ENCODE data around the gene ZNF830. TPM values are rescaled to one million over a fixed set of nuclear protein-coding genes. Genes with fewer than 3 reads are reported as not detected.
A peak's percentile ranks its signal among the peaks of the same experiment; 100 is the strongest.
"Not testable (repeated sequence)": the region's sequence is repeated elsewhere in the genome, so short reads cannot be mapped to it uniquely, and the experiment has no call there.

ZNF830 gene, protein sequence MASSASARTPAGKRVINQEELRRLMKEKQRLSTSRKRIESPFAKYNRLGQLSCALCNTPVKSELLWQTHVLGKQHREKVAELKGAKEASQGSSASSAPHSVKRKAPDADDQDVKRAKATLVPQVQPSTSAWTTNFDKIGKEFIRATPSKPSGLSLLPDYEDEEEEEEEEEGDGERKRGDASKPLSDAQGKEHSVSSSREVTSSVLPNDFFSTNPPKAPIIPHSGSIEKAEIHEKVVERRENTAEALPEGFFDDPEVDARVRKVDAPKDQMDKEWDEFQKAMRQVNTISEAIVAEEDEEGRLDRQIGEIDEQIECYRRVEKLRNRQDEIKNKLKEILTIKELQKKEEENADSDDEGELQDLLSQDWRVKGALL
- 10 to 100 TPM in 5 of 6 donors, 1 to 10 TPM in 1; 4.5 to 32.8 (median 28.0) TPM for polyA plus RNA-seq (ENCODE audit: low read depth in 6 of 6)

DNA sequence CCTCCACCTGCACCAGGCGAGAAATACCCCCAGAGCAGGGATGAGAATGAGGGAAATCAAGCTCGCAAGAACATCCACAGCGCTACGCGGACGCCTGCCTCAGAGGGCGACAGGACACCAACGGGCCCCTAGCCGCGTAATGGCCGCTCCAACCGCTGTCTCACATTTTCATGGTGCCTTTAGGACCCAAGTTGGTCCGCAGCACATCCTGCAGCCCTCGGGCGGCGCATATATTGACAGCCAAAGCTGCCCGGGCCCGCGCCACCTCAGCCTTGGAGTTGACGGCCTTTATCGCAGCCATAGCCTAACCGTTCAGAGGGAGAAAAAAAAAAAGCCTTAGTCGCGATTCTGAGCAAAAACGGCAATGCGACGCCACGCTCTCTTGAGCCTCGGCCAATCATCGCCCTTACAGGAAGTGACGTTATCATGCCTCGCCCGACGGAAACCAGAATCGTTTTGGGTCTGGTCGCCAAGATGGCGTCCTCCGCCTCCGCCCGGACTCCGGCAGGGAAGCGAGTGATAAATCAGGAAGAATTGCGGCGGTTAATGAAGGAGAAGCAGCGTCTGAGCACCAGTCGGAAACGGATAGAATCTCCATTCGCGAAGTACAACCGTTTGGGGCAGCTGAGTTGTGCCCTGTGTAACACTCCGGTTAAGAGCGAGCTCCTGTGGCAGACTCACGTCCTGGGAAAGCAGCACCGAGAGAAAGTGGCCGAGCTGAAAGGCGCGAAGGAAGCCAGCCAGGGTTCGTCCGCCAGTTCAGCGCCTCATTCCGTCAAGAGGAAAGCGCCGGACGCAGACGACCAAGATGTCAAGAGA is at the start of gene ZNF830, which contains the start of gene CCT6B:
Gene ZNF830, plus strand, starts transcription at position 448 of the 819 bp plus-strand sequence. Its CDS starts 27 bp downstream, at position 475.
Gene CCT6B, minus strand, starts transcription at position 368 of the 819 bp plus-strand sequence. Its CDS starts 67 bp downstream, at position 301.
- H3K27me3 Mint-ChIP-seq, result peaks cover 0 to 21% (median 4%) of the 10 kb centered on the region in 3 donors
- peaks cover 28 to 30% (median 30%) of the 10 kb centered on the region in 3 donors for H3K4me1 Mint-ChIP-seq

DNA sequence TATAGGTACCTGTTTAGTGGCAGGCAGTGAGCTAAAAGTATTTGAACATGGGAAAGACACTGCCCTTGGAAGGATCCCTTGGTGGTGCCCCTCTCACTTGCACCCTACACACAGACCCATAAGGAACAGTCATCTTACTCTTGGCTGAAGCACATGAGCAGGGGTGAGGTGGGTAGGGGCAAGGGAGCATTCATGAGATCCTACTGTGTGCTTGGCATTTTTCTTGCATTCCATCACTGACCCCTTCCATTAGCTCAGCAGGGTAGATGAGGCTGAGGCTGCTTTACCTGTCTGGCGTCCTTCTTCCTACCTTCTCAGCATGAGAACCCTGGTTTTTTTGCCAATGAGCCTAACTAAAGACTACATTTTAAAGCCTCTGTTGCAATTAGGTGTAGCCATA is 48.3 kb upstream of the ZNF830 start:
- ATAC-seq (ENCODE audit: low read depth in 2 of 2), result no peak

More for the DNA sequence above, at the start of gene ZNF830, which contains the start of gene CCT6B:
- Mint-ChIP-seq H3K9me3 (peaks cover 0 to 9% (median 0%) of the 10 kb centered on the region in 7 donors), H3K27ac (peak within 1 kb of the TSS; percentile 98 to 100 (median 100)), H3K36me3 (peaks cover 17 to 24% of the 10 kb centered on the region in 2 donors), H3K4me3 (peak within 1 kb of the TSS; percentile 96 to 100 (median 100))
- DNase-seq (peak; percentile 90), ATAC-seq (ENCODE audit: low read depth in 2 of 2) (peak; percentile 93 to 95)

DNA sequence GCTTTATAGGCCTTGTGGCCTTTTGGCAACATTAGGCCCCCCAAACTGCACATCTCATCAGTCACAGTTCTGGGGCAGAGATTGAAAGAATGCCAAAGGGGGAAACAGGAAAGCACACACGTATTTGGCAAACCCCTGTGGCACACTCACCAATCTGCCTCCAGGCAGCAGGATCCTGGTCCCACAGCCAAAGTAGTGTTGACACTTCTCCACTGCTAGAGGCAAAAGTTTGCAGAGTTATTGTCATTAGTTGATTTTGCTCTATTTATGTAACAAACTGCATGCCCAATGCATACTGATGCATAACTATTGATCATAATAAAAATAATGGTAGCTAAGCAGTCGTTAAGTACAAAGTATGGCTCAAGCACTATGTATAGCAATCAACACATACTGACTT is 45.2 kb upstream of the ZNF830 start:
- Mint-ChIP-seq H3K27me3 (peaks cover 1 to 9% (median 3%) of the 10 kb centered on the region in 3 donors), H3K9me3 (no peaks in the 10 kb centered on the region), H3K4me1 (peaks cover 0 to 13% (median 7%) of the 10 kb centered on the region in 3 donors), H3K36me3 (peaks cover 0 to 5% of the 10 kb centered on the region in 2 donors), H3K27ac (no peak overlapping the region), H3K4me3 (no peak overlapping the region)
- DNase-seq, result no peak
- ATAC-seq (ENCODE audit: low read depth in 2 of 2), result no peak

More for the DNA sequence above, 48.3 kb upstream of the ZNF830 start:
- H3K4me1 Mint-ChIP-seq, result peaks cover 5 to 13% (median 7%) of the 10 kb centered on the region in 3 donors
- H3K4me3 Mint-ChIP-seq, result no peak overlapping the region
- no peaks in the 10 kb centered on the region for H3K9me3 Mint-ChIP-seq
- H3K27me3 Mint-ChIP-seq, result peaks cover 0 to 23% (median 17%) of the 10 kb centered on the region in 3 donors
- no peak overlapping the region for H3K27ac Mint-ChIP-seq
- no peak for DNase-seq
- H3K36me3 Mint-ChIP-seq, result peaks cover 0 to 5% of the 10 kb centered on the region in 2 donors

DNA sequence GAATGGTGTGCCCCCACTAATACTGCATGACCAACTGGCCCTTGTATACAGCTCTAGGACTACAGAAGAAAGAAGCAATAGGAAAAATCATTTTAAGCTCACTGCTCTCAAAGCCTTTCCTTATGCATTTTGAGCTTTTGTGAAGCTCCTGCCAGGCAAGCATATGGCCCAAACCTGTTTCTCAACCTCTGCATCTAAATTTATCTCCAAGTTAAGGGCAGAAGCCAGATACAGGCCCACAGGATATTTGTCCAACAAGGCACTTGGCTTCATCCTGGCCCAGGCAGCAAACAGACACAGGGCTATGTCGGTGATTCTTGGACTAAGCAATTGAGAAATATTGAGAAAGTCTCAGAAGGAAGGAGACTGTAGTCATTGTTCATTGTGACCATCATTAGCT is 44.0 kb upstream of the ZNF830 start:
- peaks cover 0 to 5% of the 10 kb centered on the region in 2 donors for H3K36me3 Mint-ChIP-seq
- H3K27ac Mint-ChIP-seq, result no peak overlapping the region
- no peaks in the 10 kb centered on the region for H3K9me3 Mint-ChIP-seq
- peaks cover 0 to 8% (median 3%) of the 10 kb centered on the region in 3 donors for H3K27me3 Mint-ChIP-seq
- DNase-seq, result no peak
- H3K4me3 Mint-ChIP-seq, result no peak overlapping the region
- no peak for ATAC-seq (ENCODE audit: low read depth in 2 of 2)
- H3K4me1 Mint-ChIP-seq, result peaks cover 0 to 13% (median 7%) of the 10 kb centered on the region in 3 donors

DNA sequence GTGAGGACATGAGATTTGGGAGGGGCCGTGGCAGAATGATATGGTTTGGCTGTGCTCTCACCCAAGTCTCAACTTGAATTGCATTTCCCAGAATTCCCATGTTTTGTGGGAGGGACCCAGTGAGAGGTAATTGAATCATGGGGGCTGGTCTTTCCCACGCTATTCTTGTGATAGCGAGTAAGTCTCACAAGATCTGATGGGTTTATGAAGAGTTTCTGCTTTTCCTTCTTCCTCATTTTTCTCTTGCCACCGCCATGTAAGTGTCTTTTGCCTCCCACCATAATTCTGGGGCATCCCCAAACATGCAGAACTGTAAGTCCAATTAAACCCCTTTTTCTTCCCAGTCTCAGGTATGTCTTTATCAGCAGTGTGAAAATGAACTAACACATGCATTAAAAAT is 40.7 kb upstream of the ZNF830 start:
- DNase-seq, result no peak
- no peaks in the 10 kb centered on the region for H3K36me3 Mint-ChIP-seq
- H3K4me3 Mint-ChIP-seq, result no peak overlapping the region
- no peak for ATAC-seq (ENCODE audit: low read depth in 2 of 2)
- H3K27ac Mint-ChIP-seq, result no peak overlapping the region
- H3K4me1 Mint-ChIP-seq, result no peaks in the 10 kb centered on the region
- peaks cover 0 to 8% (median 3%) of the 10 kb centered on the region in 3 donors for H3K27me3 Mint-ChIP-seq
- no peaks in the 10 kb centered on the region for H3K9me3 Mint-ChIP-seq

DNA sequence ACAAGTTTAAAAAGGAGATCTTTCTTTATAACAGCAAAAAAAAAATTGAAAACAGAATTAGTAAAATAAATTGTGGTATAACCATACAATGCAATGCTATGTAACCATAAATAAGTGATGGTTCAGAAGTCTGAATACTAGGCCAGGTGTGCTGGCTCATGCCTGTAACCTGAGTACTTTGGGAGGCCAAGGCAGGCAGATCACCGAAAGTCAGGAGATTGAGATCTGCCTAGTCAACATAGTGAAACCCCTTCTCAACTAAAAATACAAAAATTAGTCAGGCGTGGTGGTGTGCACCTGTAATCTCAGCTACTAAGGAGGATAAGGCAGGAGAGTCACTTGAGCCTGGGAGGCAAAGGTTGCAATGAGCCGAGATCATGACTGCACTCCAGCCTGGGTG is 34.7 kb upstream of the ZNF830 start:
- Mint-ChIP-seq H3K27me3 (no peaks in the 10 kb centered on the region), H3K4me1 (no peaks in the 10 kb centered on the region), H3K27ac (no peak overlapping the region), H3K9me3 (no peaks in the 10 kb centered on the region), H3K36me3 (peaks cover 0 to 8% of the 10 kb centered on the region in 2 donors), H3K4me3 (no peak overlapping the region)
- DNase-seq, result no peak
- ATAC-seq (ENCODE audit: low read depth in 2 of 2), result no peak

DNA sequence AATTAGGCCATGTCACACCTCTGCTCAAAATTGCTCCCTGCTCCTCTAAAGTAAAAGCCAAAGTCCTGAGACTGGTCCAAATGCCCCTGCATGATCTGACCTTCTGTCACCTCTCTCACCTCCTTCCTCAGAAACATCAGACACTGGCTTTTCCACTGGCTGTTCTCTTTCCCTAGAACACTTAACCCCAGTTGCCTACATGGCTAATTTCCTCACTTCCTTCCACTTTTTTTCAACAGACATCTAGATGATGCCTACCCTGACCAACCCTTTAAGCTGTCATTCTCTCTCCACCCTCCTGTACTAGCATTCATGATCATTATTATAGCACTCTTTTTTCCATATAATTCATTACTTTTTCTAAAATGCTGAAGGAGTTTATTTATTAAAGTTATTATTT is 31.1 kb upstream of the ZNF830 start:
- Mint-ChIP-seq H3K27ac (no peak overlapping the region), H3K9me3 (no peaks in the 10 kb centered on the region), H3K4me1 (no peaks in the 10 kb centered on the region), H3K27me3 (no peaks in the 10 kb centered on the region), H3K4me3 (peak overlapping the region in 1 of 8 donors; percentile 30), H3K36me3 (peaks cover 0 to 8% of the 10 kb centered on the region in 2 donors)
- ATAC-seq (ENCODE audit: low read depth in 2 of 2), result no peak
- no peak for DNase-seq

DNA sequence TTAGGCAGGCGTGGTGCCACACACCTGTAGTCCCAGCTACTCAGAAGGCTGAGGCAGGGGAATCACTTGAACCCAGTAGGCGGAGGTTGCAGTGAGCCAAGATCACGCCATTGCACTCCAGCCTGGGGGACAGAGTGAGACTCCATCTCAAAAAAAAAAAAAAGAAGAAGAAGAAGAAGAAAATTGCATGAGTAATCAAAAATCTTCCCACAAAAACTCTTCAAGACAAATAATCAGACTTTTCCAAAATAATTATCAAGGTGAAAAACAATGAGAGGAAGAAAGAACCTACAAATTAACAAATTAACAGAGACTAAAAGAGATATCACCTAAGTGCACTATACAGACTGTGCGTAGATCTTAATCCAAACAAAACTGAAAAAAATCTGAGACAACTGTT is 10.6 kb upstream of the ZNF830 start:
- H3K9me3 Mint-ChIP-seq; ATAC-seq (ENCODE audit: low read depth in 2 of 2); H3K4me1 Mint-ChIP-seq; H3K4me3 Mint-ChIP-seq; DNase-seq; H3K36me3 Mint-ChIP-seq; H3K27ac Mint-ChIP-seq: not testable (repeated sequence)
- H3K27me3 Mint-ChIP-seq, result peaks cover 0 to 14% (median 6%) of the 10 kb centered on the region in 3 donors

DNA sequence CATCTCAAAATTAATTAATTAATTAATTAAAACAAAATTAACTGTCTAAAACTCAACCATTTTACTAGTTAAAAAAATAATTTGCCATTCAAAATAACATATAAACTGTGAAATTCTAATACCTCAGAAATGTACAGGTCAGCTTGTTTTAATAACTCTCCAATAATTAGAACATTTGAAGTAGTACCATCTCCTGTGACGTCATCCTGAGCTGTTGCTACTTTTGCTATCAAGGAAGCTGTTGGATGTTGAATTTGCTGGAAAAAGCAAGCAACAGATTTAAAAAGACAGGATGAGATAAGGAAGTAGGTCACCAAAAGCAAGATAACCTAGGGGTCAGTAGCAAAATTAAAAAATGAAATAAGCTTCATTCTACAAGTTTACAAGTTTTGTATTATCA is 2.9 kb upstream of the ZNF830 start:
- peaks cover 0 to 9% (median 0%) of the 10 kb centered on the region in 7 donors for H3K9me3 Mint-ChIP-seq
- DNase-seq (no peak), ATAC-seq (ENCODE audit: low read depth in 2 of 2) (no peak)
- H3K27me3 Mint-ChIP-seq, result peaks cover 0 to 27% (median 6%) of the 10 kb centered on the region in 3 donors
- H3K4me1 Mint-ChIP-seq, result peaks cover 23 to 27% (median 24%) of the 10 kb centered on the region in 3 donors
- no peak overlapping the region for H3K27ac Mint-ChIP-seq
- H3K36me3 Mint-ChIP-seq, result peaks cover 7 to 16% of the 10 kb centered on the region in 2 donors
- peak overlapping the region in 1 of 8 donors; percentile 36 for H3K4me3 Mint-ChIP-seq

DNA sequence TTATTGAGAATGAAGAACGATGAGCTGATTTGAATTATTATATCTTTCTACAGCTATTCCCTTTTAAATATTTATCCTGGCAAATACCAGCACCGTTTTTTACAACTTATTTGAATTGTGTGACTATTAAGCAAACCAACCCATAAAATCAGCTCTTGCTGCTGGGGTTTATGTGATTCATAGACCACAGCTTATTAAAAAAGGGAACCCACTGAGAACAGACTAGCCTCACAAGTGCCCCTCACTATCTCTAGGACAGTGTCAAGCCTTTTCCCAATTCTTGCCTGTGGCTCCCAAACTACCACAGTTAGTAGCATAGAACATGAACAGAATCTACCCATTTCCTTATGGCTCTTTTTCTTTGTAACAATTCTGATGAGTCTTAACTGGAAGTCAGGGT is 12.8 kb downstream of the ZNF830 start:
- H3K27ac Mint-ChIP-seq, result no peak overlapping the region
- H3K9me3 Mint-ChIP-seq, result no peaks in the 10 kb centered on the region
- no peaks in the 10 kb centered on the region for H3K4me1 Mint-ChIP-seq
- DNase-seq (no peak), ATAC-seq (ENCODE audit: low read depth in 2 of 2) (no peak)
- no peaks in the 10 kb centered on the region for H3K27me3 Mint-ChIP-seq
- H3K36me3 Mint-ChIP-seq, result no peaks in the 10 kb centered on the region
- H3K4me3 Mint-ChIP-seq, result no peak overlapping the region

DNA sequence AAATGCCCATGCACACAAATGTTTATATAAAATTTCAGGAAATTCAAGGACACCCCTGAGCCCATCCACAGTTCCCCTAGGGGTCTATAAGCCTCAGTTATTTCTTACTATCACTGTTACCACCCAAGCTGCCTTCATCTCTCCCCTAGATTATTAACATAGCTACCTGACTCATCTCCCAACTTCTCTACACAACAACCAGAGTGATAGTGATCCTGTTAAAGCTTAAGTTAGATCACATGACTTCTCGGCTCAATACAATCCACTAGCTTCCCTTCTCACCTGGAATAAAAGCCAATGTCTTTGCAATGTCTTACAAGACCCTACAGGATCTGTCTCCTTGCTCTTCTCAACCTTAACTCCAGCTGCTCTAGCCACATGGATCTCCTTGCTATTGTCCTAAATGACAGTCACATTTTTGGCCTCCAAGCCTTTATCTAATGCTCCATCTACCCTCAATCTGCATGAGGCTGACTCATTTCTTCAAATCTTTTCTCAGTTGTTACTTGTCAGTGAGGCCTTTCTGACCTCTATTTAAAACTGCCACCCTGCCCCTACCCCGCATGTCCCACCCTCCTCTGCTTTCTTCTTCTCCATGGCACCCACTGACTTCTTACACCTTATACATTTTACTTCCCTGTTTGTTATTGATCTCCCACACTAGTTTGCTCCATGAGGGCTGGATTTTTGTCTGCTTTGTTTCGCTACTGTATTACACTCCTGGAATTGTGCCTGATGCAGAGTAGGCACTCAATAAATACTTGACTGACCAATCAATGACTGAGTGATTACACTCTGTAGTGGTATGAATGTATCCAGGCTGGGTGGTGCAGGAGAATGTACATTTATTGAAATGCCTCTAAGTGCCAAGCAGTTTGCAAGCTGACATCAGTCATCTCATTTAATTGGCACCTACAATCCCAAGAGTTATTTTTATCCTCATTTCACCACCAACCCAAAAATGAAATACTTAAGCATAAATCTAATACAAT is 13.8 kb downstream of the ZNF830 start:
- no peaks in the 10 kb centered on the region for H3K9me3 Mint-ChIP-seq
- no peak for DNase-seq

DNA sequence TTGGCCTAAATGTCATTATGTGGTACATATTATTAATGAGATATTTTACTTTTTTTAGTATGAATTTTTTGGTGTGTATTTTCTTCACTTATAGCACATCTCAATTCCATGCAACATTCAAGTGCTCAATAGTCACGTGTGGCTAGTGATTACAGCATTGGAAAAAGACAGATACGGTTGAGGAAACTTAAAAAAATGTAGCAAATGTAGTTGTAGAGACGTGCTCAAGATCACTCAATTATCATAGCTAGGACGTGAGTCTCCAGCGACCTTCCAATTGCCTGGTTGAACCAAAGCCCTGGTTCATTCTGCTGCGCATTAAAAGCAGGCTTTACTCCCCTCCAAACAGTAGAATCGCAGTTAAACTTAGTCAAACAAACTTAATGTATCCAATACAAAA is 17.8 kb downstream of the ZNF830 start:
- peak overlapping the region in 1 of 6 donors; percentile 38 for H3K27ac Mint-ChIP-seq
- peak overlapping the region in 6 of 8 donors; percentile 1 to 100 (median 96) for H3K4me3 Mint-ChIP-seq

More for the DNA sequence above, 13.8 kb downstream of the ZNF830 start:
- Mint-ChIP-seq H3K27me3 (no peaks in the 10 kb centered on the region), H3K27ac (no peak overlapping the region), H3K4me1 (peaks cover 8 to 9% (median 8%) of the 10 kb centered on the region in 3 donors), H3K36me3 (no peaks in the 10 kb centered on the region), H3K4me3 (no peak overlapping the region)
- ATAC-seq (ENCODE audit: low read depth in 2 of 2), result no peak

More for the DNA sequence above, 17.8 kb downstream of the ZNF830 start:
- ATAC-seq (ENCODE audit: low read depth in 2 of 2), result no peak
- H3K4me1 Mint-ChIP-seq, result peaks cover 21 to 39% (median 33%) of the 10 kb centered on the region in 3 donors
- H3K27me3 Mint-ChIP-seq, result no peaks in the 10 kb centered on the region
- H3K9me3 Mint-ChIP-seq, result no peaks in the 10 kb centered on the region
- H3K36me3 Mint-ChIP-seq, result peaks cover 0 to 6% of the 10 kb centered on the region in 2 donors
- no peak for DNase-seq
